HepG2 (cell line): ENCODE data around the gene CIAO2B.

Experiments used
- EP300 ChIP-seq, 3 experiments: sonication (generic) in 1 of 3; formaldehyde crosslinking in 1 of 3; IDR thresholded peaks; 2 replicates each; pipeline versions ENCODE4 v1.5.1 to v1.6.1; 2011 to 2020; ENCODE audit warnings: low read depth in 2 of 3, low read length in 2 of 3, borderline replicate concordance in 1 of 3, improper control_type of control experiment in 1 of 3, mild to moderate bottlenecking in 1 of 3, missing genetic modification reagents in 1 of 3, moderate library complexity in 1 of 3
- FOXK2 ChIP-seq: fragments of 450-650 bp; IDR thresholded peaks from 2 replicates; pipeline ENCODE4 v1.6.1; 2016
- NFE2 ChIP-seq: sonication (generic); formaldehyde crosslinking; IDR thresholded peaks from 2 replicates; pipeline ENCODE4 v1.4.0; 2020; ENCODE audit warnings: missing genetic modification reagents
- NFE2L1 ChIP-seq: sonication (generic); formaldehyde crosslinking; IDR thresholded peaks from 2 replicates; pipeline ENCODE4 v1.4.0; 2020; ENCODE audit warnings: missing genetic modification reagents, mild to moderate bottlenecking, borderline replicate concordance
- SRF ChIP-seq: IDR thresholded peaks from 2 replicates; pipeline ENCODE4 v1.6.1; 2011; ENCODE audit warnings: mild to moderate bottlenecking, low read depth, low read length, moderate library complexity
- STAT6 ChIP-seq: sonication (generic); formaldehyde crosslinking; IDR thresholded peaks from 2 replicates; pipeline ENCODE4 v1.4.0; 2020; ENCODE audit warnings: missing genetic modification reagents, mild to moderate bottlenecking, borderline replicate concordance
- THAP7 ChIP-seq: sonication (generic); formaldehyde crosslinking; IDR thresholded peaks from 2 replicates; pipeline ENCODE4 v1.8.1; 2023; ENCODE audit warnings: mild to moderate bottlenecking, missing genetic modification reagents
- ZFX ChIP-seq: sonication (generic); formaldehyde crosslinking; IDR thresholded peaks from 2 replicates; pipeline ENCODE4 v1.4.0; 2020; ENCODE audit warnings: mild to moderate bottlenecking, low read depth, missing genetic modification reagents, moderate library complexity
- ZNF260 ChIP-seq: sonication (generic); formaldehyde crosslinking; IDR thresholded peaks from 2 replicates; pipeline ENCODE4 v1.4.0; 2020; ENCODE audit warnings: missing genetic modification reagents, low read depth, mild to moderate bottlenecking, borderline replicate concordance

- TF ChIP-seq NFE2 (CRISPR knock-in tag) (no peak), FOXK2 (no peak), SRF (no peak), EP300 (IDR thresholded peaks at IDR 0.05; ENCODE audit: low read depth in 2 of 2, low read length in 2 of 2) (no peak), EP300 (CRISPR knock-in tag; IDR thresholded peaks at IDR 0.05; ENCODE audit: borderline replicate concordance) (no peak), ZFX (CRISPR knock-in tag) (no peak), STAT6 (CRISPR knock-in tag) (no peak), ZNF260 (no peak), THAP7 (CRISPR knock-in tag) (no peak), NFE2L1 (CRISPR knock-in tag) (no peak)
These were observed 5.2 kb upstream of the CIAO2B start for GRCh38 chr16:66939366-66939765.
